ENCODE results near the gene MTRF1.
"Not testable (repeated sequence)": the region's sequence is repeated elsewhere in the genome, so short reads cannot be mapped to it uniquely, and the experiment has no call there.

MTRF1 gene

GRCh38 chr13:41263261-41263971 is at the start of gene MTRF1:
MTRF1 (minus strand) TSS chr13:41263576; CDS start chr13:41260907, 2,669 bp downstream.
- DNase-seq = peak; percentile 80

- DNase-seq = no peak
Measured at GRCh38 chr13:41313117-41313516, 49.7 kb upstream of the MTRF1 start.

GRCh38 chr13:41312176-41312500 is 48.8 kb upstream of the MTRF1 start:
- DNase-seq = no peak

DNA sequence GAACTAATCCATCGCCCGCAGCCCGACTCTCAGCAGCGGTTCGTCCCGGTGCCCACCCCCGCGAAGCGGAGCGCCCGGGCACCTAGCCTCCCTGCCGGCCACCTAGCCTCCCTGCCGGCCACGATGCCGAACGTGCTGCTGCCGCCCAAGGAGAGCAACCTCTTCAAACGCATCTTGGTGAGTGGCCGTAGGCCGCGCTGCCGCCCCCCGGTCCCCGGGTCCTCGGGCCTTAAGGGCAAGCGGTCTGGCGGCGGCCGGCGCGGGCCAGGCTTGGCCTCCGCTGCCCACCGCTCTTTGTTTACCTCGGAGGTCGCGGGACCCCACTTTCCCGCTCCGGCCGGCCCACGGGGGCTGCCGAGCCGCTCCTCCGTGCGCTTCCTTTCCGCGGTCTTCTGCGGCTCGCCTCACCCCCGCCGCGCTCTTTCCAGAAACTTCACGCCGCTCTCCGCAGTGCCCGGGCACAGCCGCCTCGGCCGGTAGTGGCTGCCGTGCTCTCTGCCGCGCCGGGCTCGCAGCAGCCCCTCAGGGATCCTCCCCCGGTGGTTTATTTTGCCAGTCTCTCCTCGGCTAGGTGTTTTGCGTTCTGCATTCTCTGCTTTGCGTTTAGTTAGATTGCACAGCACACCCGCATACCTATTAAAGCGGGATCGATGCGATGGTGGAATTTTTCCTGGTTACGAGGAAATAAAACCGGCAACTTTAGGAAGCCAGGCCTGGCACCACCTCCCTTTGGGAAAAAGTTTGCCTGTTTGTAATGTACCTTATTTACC is 48.2 kb upstream of the MTRF1 start:
- DNase-seq = peak; percentile 65

DNA sequence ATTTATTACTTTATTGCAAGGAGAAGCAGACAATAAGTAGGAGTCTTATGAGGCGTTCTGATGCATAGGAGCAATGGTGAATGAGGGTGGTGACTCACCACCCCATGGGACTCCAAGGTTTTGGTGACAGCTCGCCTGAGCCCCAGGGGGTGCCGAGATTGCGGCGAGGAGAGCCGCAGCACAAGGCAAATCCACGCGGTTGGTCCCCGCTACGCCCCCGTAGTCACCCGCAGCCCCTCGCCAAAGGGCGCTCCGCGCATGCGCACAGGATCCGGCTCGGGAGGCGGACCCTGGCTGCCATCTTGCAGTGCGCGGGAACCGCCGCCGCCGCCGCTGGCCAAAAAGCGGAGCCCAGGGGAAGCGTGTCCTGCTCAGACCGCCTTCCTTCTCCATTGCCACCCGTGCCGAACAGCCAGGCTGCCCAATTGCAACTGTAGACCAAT is 47.6 kb upstream of the MTRF1 start, which contains the start of gene NAA16:
Gene NAA16, plus strand, starts transcription at position 305 of the 443 bp plus-strand sequence. CDS start 262 bp downstream, outside the sequence.
- peak; percentile 98 for DNase-seq

GRCh38 chr13:41307884-41308640 is 44.7 kb upstream of the MTRF1 start:
- DNase-seq = no peak

GRCh38 chr13:41306271-41307145 is 43.1 kb upstream of the MTRF1 start:
- no peak for DNase-seq

- DNase-seq = no peak
Measured at GRCh38 chr13:41304551-41304950, 41.2 kb upstream of the MTRF1 start.

DNA sequence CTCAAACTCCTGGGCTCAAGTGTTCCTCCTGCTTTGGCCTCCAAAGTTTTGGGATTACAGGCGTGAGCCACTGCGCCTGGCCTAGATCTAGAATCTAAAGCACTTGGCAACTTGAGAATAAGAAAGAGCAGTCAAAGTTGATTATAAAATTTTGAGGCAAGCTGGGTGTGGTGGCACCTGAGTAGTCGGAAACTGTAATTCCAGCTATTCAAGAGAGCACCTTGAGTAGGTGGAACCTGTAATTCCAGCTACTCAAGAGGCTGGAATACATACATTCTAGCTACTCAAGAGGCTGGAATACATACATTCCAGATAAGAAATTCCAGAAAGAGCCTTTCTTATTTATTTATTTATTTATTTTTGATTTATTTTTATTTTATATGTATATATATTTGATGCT is 39.4 kb upstream of the MTRF1 start:
- DNase-seq = no peak

DNA sequence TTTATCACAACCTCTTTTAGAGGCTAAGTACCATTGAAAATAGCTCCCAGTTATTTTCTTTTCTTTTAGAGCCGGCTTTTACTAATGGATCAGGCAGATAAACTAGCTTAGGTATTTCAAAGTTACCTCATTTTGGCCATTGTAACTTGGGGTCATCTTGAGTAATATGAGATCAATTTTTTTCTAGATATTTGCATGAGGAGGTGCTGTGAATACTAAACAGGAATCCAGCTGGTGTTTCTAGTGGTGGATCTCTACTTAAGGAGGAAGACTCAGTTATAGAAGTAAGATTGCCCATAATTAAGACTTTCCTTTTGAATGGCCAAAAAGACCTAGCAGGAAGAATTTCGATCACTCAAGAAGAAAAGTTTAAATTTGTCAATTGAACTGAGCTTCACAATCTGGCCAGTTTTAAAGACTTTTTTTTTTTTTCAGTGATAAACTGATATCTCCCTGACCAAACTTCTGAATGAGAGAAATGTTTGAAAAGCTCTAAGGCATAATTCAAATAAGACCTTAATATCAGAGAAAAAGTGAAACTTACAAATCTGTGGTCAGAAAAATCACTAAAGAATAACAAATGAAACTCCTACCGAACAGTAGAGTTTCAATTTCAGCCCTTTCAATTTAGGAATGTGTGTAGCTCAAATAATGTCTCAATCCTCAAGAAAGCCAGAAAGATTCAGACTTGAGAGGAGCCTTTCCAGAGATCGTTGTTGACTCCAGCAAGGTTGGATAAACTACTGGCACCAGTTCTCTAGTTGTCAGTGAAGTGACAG is 36.1 kb upstream of the MTRF1 start:
- no peak for DNase-seq

DNA sequence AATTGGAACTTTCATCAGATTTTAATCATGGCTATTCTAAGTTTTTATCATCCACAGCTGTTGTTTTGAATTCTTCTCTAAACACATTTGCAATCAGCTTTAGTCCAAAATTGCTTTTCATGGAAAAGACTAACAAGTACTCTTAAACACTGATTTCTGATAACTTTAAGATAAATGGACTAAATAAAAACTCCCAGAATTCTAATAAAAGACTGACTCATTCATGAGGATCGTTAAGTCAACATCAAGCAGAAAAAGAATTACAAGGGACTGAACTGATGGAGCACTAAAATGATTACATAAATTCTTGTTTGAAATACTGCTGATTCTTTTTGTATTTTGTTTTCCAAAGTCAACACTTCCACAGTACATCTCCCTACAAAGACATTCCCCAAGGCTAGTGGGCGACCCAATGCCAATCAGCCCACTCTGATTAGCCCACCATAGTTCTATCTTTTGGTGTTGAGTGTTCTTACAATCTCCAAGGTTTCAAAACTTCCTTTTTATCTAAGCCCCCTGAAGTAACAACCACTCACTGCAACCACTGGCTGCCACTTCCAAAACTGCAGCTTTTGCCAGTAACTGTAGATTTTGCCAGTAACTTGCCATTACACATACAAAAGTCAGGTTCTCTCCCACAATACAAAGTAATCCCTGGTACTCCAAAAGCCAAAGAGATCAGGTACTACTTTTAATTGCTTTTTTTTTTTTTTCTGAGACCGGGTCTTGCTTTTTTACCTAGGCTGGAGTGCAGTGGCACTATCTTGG is 33.7 kb upstream of the MTRF1 start:
- DNase-seq = no peak

- DNase-seq = no peak
Measured at GRCh38 chr13:41295973-41296372, 32.6 kb upstream of the MTRF1 start.

DNA sequence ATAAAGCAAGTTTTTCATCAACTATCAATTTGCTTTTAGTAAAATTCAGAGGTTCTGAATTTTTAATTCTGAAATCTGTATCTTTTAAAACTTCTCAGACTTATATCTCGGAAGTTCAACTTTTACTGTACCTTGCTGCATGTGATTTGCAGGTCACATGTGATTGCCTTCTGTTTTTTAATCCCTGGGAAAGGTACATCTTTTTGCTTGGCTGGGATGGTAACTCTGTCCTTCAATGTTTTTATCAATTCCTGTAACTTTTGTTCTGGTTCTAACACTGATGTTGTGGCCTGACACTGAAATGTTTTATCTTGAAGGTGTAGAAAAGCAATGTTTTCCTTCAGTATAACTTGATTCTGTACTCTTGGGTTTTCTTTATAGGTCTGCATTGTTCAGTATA is 31.5 kb upstream of the MTRF1 start:
- no peak for DNase-seq

- no peak for DNase-seq
Measured at GRCh38 chr13:41293272-41293671, 29.9 kb upstream of the MTRF1 start.

DNA sequence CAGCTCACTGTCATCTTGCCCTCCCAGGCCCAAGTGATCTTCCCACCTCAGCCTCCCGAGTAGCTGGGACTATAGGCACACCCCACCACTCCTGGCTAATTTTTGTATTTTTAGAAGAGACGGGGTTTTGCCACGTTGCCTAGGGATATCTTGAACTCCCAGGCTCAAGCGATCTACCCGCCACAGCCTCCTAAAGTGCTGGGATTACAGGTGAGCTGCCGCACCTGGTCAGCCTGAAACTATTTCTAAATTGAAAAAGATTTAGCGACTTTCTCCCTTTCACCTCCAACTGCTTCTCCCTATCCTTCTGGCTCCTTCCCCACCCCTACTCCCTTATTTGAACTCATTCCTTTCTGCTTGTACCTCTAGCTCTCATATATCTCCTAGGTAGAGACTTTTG is 27.9 kb upstream of the MTRF1 start:
- DNase-seq = no peak

- DNase-seq = no peak
Measured at GRCh38 chr13:41289463-41289881, 26.1 kb upstream of the MTRF1 start.

- no peak for DNase-seq
Measured at GRCh38 chr13:41286370-41286769, 23.0 kb upstream of the MTRF1 start.

- no peak for DNase-seq
Measured at GRCh38 chr13:41284512-41285288, 21.3 kb upstream of the MTRF1 start.

DNA sequence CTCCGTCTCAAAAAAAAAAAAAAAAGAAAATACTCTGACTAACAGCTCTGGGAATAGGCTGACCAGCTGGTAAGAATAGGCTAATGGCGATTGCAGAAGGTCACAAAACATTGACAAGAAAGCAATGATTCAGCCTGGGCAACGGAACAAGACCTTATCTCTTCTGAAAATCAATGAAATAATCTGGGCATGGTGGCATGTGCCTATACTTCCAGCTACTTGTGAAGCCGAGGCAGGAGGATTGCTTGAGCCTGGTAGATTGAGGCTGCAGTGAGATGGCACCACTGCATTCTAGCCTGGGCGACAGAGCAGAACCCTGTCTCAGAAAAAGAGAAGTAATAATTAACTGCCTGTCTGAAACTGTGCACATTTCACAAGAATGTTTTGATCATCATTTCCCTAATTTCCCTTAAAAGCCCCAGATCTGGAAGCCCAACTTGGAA is 18.8 kb upstream of the MTRF1 start:
- no peak for DNase-seq

DNA sequence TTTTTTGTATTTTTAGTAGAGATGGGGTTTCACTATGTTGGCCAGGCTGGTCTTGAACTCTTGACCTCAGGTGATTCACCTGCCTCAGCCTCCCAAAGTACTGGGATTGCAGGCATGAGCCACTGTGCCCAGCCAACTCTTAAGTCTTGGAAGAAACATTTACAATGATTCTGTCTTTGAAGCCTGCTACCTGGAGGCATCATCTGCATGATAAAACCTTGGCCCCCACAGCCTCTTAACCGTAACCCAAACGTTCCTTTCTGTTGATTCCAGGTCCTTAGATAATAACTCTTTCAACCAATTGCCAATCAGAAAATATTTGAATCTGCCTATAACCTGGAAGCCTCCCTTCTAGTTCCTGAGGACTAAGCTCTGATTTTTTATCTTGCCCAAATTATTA is 15.8 kb upstream of the MTRF1 start:
- DNase-seq = not testable (repeated sequence)
